Retinal pigment epithelial cell (primary cell): ENCODE results near the gene LRRC36.

Experiments
- DNase-seq: peaks from one replicate; pipeline ENCODE4 v3.0.0-alpha.2; 2010; ENCODE audit warnings: low read depth
- H3K4me3 ChIP-seq: 2 replicates; pipeline ENCODE4 v1.5.1; 2011; ENCODE audit warnings: mild to moderate bottlenecking, low read length, control low read depth, moderate library complexity
- CTCF ChIP-seq: conservative IDR thresholded peaks from 2 replicates; pipeline ENCODE4 v1.5.1; 2011; ENCODE audit warnings: low read depth, low read length, control low read depth, inconsistent platforms

Gene LRRC36

GRCh38 chr16:67280090-67281015, 46.3 kb upstream of the LRRC36 start:
- no peak for DNase-seq
- no peak overlapping the region for H3K4me3 ChIP-seq
- no peak for TF ChIP-seq CTCF

GRCh38 chr16:67281536-67282446, 44.8 kb upstream of the LRRC36 start:
- no peak for TF ChIP-seq CTCF
- H3K4me3 ChIP-seq, result no peak overlapping the region
- DNase-seq, result no peak

- DNase-seq, result no peak
- no peak for TF ChIP-seq CTCF
- H3K4me3 ChIP-seq, result no peak overlapping the region
These were observed 44.2 kb upstream of the LRRC36 start for GRCh38 chr16:67282447-67282805.

- no peak for DNase-seq
- peak; percentile 3 for TF ChIP-seq CTCF
- no peak overlapping the region for H3K4me3 ChIP-seq
These were observed 43.4 kb upstream of the LRRC36 start for GRCh38 chr16:67283039-67283825.

- H3K4me3 ChIP-seq, result no peak overlapping the region
- DNase-seq, result no peak
- TF ChIP-seq CTCF, result no peak
These were observed 42.6 kb upstream of the LRRC36 start for GRCh38 chr16:67283826-67284555.
